ENCODE data around the gene ATP13A4. TPM values are rescaled to one million over a fixed set of nuclear protein-coding genes. Genes with fewer than 3 reads are reported as not detected.

The ATP13A4 gene
- total and polyA plus RNA-seq, 2 of the 4 experiments (the other 2 are of a cell fraction) = under 0.01 TPM; not detected in 1

DNA sequence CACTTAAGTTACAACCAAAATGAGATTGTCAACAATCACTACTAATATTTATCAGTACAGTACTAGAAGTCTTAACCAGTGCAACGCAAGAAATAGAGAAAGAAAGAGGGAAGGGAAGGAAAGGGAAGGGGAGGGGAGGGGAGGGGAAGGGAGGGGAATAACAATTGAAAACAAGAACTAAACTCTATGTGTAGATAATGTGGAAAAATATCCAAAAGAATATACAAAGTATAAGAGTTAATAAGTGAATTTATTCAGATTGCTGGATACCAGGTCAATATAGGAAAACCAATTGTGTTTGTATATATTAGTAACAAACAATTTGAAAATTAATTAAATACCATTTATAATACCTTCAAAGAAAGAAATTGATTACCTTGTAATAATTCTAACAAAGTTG is 186.8 kb downstream of the ATP13A4 start:
- Histone ChIP-seq H3K4me3 (ENCODE audit: insufficient read depth, low read depth, low read length) (no peak overlapping the region), H2AK9ac (replicated peaks; ENCODE audit: low read depth, low read length, poor library complexity) (no peak overlapping the region), H3K14ac (replicated peaks; ENCODE audit: low read depth, low read length) (no peak overlapping the region), H2BK20ac (ENCODE audit: low read depth, low read length) (no peak overlapping the region), H2AFZ (replicated peaks; ENCODE audit: low read length, poor library complexity) (no peak overlapping the region), H3K9me3 (ENCODE audit: control insufficient read depth, insufficient read depth, low read length) (no peaks in the 10 kb centered on the region), H3K27me3 (ENCODE audit: control insufficient read depth, insufficient read depth, low read length) (no peaks in the 10 kb centered on the region), H2BK15ac (ENCODE audit: low read depth, low read length) (no peak overlapping the region), H4K8ac (ENCODE audit: low read depth in 2 of 2, low read length in 2 of 2) (no peak overlapping the region), H3K56ac (ENCODE audit: extremely low read depth, insufficient read depth, low read length) (no peak overlapping the region), H2BK120ac (ENCODE audit: low read depth, low read length) (no peak overlapping the region), H3K4me2 (ENCODE audit: low read depth, low read length) (no peak overlapping the region), H4K91ac (ENCODE audit: insufficient read depth, low read depth, low read length) (no peak overlapping the region), H3K79me1 (ENCODE audit: low read depth in 1 of 2, low read length in 2 of 2) (no peaks in the 10 kb centered on the region), H3K4me1 (ENCODE audit: control insufficient read depth, insufficient read depth, low read length) (no peaks in the 10 kb centered on the region), H2AK5ac (ENCODE audit: low read depth, low read length) (no peak overlapping the region), H3K36me3 (ENCODE audit: control insufficient read depth, insufficient read depth, low read length) (no peaks in the 10 kb centered on the region), H3K27ac (ENCODE audit: insufficient read depth, low read length) (no peak overlapping the region), H3K9me1 (ENCODE audit: insufficient read depth, low read length) (no peaks in the 10 kb centered on the region), H3K9ac (ENCODE audit: low read depth, low read length) (no peak overlapping the region), H3K18ac (ENCODE audit: low read depth, low read length) (no peak overlapping the region), H3K4ac (ENCODE audit: low read depth, low read length) (no peak overlapping the region), H4K5ac (ENCODE audit: low read depth, low read length) (no peak overlapping the region), H3K23ac (ENCODE audit: low read depth, low read length) (no peak overlapping the region), H2BK5ac (ENCODE audit: low read depth, low read length, poor library complexity, severe bottlenecking) (no peak overlapping the region), H4K20me1 (ENCODE audit: insufficient read depth, low read length) (no peaks in the 10 kb centered on the region)
- POLR2A ChIA-PET (ENCODE audit: unreplicated experiment) = no interaction called here
- ATAC-seq (ENCODE audit: low read depth) (no peak), DNase-seq (no peak)
- in situ Hi-C loops (cut with MboI; ENCODE audit: low sequenced_read_pairs) = no loop called here
- dilution Hi-C loops (cut with HindIII; ENCODE audit: low sequenced_read_pairs, unreplicated experiment) = no loop called here
- no CpG with 5 or more reads among the region's 1 CpG for WGBS, 2 experiments (ENCODE audit: extremely low coverage in 2 of 2, insufficient read length in 1 of 2)
- intact Hi-C loops (cut with micrococcal nuclease) = no loop called here
- CTCF ChIA-PET = no interaction called here
- TF ChIP-seq CEBPB (IDR thresholded peaks at IDR 0.05; ENCODE audit: low read depth, low read length) (no peak), MXI1 (IDR thresholded peaks at IDR 0.05; ENCODE audit: borderline replicate concordance, low read depth, low read length) (no peak), SMC3 (IDR thresholded peaks at IDR 0.05; ENCODE audit: low read depth, low read length) (no peak), ELK1 (IDR thresholded peaks at IDR 0.05; ENCODE audit: borderline replicate concordance, low read depth, low read length) (no peak), RCOR1 (IDR thresholded peaks at IDR 0.05; ENCODE audit: insufficient replicate concordance, low read length) (no peak), BHLHE40 (IDR thresholded peaks at IDR 0.05; ENCODE audit: low read depth, low read length) (no peak), MAZ (IDR thresholded peaks at IDR 0.05; ENCODE audit: borderline replicate concordance, low read depth, low read length) (no peak), NFE2L2 (IDR thresholded peaks at IDR 0.05; ENCODE audit: low read depth, low read length) (no peak), RAD21 (IDR thresholded peaks at IDR 0.05; ENCODE audit: low read length) (no peak), POLR2A (IDR thresholded peaks at IDR 0.05; ENCODE audit: low read depth, low read length) (no peak), FOS (IDR thresholded peaks at IDR 0.05; ENCODE audit: low read depth, low read length) (no peak), RFX5 (IDR thresholded peaks at IDR 0.05; ENCODE audit: low read depth, low read length) (no peak), MAFK (IDR thresholded peaks at IDR 0.05; ENCODE audit: low read depth, low read length) (no peak), CHD1 (IDR thresholded peaks at IDR 0.05; ENCODE audit: low read depth, low read length) (no peak)
- TF ChIP-seq, protein P1, sequence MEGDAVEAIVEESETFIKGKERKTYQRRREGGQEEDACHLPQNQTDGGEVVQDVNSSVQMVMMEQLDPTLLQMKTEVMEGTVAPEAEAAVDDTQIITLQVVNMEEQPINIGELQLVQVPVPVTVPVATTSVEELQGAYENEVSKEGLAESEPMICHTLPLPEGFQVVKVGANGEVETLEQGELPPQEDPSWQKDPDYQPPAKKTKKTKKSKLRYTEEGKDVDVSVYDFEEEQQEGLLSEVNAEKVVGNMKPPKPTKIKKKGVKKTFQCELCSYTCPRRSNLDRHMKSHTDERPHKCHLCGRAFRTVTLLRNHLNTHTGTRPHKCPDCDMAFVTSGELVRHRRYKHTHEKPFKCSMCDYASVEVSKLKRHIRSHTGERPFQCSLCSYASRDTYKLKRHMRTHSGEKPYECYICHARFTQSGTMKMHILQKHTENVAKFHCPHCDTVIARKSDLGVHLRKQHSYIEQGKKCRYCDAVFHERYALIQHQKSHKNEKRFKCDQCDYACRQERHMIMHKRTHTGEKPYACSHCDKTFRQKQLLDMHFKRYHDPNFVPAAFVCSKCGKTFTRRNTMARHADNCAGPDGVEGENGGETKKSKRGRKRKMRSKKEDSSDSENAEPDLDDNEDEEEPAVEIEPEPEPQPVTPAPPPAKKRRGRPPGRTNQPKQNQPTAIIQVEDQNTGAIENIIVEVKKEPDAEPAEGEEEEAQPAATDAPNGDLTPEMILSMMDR (conservative IDR thresholded peaks at IDR 0.05; ENCODE audit: low read depth, low read length) = no peak
- TF ChIP-seq, protein P2, sequence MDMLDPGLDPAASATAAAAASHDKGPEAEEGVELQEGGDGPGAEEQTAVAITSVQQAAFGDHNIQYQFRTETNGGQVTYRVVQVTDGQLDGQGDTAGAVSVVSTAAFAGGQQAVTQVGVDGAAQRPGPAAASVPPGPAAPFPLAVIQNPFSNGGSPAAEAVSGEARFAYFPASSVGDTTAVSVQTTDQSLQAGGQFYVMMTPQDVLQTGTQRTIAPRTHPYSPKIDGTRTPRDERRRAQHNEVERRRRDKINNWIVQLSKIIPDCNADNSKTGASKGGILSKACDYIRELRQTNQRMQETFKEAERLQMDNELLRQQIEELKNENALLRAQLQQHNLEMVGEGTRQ (IDR thresholded peaks at IDR 0.05; ENCODE audit: low read depth, low read length) = no peak
- no TSS peak for BruUV-seq (replicated peaks)

All from IMR-90 (cell line).